Skin of body (tissue), 2 donors: Measurements from ENCODE around the gene ZFHX2. TPM values are rescaled to one million over a fixed set of nuclear protein-coding genes. Genes with fewer than 3 reads are reported as not detected.
A peak's percentile ranks its signal among the peaks of the same experiment; 100 is the strongest.

Source experiments
- DNase-seq: peaks from one replicate; lab custom pipeline; 2025; lab: John Stamatoyannopoulos, UW
- total RNA-seq: library from RNA; depleted of rRNA; stranded (reverse); fragments of >200 nt; gene quantifications from one replicate; pipeline ENCODE4 v1.2.3, GENCODE V29; 2014

ZFHX2 gene
- total RNA-seq, 1 donor from 2014 or later, result 0.39 TPM

DNA sequence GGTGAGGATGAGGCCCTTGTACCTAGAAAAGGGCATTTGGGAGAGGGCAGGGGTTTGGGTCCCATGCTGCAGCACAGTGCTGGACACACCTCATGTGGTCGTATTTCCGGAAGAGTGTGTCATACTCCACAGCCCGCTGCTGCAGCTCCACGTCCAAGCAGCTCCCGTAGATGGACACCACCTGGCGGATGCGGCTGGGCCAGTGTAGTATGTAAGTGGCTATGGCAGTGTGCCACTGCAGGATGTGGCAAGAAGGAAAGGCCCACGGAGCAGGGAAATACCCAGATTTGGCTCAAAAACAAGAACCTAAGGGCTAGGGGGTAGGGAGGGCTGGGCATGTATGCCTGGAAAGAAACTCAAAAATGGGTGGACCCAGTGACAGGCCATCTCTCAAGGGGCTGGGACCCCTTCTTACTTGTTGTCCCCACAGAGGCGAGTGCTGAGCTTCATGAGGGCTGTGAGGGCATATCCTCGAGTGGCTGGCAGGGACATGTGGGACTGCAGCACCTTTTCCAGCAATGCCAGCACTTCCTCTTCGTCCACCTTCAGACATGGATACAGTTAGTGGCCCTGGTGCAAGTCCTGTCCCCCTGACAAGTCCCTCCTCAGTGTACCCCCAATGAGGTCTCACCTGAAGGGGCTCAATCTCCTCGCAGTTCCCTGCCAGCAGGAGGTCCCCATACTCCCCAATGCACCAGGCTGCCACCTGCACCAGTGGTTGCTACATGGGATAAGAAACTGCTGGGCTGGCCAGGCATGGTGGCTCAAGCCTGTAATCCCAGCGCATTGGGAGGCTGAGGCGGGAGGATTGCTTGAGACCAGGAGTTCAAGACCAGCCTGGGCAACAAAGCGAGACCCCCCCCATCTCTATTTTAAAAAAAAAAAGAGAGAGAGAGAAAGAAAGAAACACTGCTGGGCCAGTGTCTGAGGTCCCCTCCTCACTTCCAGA lies 10.6 kb upstream of the ZFHX2 start:
- DNase-seq, result no peak

GRCh38 chr14:23561259-23561658 lies 9.7 kb upstream of the ZFHX2 start:
- DNase-seq, result no peak

DNA sequence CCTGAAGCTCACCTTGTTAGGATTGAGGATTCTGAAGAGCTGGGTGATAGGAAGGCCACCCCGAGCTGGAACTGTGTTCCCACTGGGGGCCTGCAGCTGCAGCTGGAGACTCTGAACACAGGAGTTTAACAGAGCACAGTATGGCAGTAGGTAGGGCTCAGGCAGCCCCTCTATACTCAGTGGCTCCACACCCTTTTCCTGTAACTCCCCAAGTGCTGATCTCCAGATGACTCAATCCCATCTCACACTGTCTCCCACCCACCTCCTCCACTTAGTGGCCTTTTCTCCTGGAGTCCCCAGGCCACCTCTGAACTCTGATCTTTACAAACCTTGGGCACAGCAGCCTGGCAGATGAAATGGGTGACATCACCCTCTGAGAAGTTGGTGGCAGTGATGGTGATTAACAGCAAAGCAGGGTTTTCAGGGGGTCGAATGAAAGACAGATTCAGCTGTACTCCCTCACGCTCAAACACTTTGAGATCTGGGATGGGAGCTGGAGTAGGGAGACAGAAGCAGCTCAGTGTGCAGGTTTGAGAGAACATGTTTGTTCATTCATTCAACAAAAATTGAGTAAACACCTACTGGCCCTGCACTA lies 8.5 kb upstream of the ZFHX2 start:
- no peak for DNase-seq

- no peak for DNase-seq
Measured at GRCh38 chr14:23559010-23559925, 7.7 kb upstream of the ZFHX2 start.

DNA sequence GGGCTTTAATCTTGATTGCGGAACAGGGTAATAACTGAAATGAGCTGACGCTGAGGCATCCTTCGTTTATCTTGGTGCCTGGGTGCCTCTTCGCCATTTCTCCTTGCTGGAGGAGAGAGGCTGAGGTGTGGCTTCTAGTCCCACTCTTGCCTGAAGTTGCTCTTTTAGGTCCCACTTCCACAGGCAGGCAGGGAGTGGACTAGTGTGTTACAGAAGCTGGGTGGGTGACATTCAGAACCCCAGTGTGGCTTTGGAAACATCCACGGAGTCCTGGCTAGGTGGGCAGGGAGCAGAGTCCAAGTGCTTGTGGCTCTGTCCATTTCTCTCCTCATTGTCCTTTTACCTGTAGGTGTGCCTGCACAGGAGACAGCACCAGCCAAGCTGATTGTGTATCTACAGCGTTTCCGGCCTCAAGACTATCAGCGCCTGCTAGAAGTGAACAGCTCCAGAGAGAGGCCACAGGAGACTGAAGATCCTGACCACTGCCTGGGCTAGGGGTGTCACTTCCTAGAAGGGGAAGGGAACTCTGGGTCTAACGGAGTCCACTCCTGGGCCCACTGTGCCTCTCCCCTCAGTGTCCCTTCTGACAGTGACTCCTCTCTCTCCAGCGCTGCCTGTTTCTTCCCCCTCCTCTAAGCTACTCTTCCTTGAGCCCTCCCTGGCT lies 6.9 kb upstream of the ZFHX2 start:
- DNase-seq, result no peak

DNA sequence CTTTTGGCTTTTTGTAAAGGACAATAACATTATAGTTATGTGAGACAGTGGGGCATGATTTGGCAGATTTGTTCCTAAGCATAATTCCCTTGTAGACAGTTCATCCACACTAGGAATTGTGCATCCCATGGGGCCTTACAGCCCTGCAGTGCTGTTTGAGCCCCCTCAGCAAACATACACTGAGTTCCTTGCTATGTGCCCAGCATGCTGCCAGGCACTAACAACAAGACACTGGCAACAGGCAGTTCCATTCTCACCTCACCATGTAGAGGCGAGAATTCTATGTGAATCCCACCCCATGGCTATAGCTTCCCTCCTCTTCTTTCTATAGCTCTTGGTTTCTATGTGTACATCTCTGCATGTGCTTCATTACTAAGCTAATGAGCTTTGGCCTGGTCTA lies 6.4 kb upstream of the ZFHX2 start:
- DNase-seq, result no peak

DNA sequence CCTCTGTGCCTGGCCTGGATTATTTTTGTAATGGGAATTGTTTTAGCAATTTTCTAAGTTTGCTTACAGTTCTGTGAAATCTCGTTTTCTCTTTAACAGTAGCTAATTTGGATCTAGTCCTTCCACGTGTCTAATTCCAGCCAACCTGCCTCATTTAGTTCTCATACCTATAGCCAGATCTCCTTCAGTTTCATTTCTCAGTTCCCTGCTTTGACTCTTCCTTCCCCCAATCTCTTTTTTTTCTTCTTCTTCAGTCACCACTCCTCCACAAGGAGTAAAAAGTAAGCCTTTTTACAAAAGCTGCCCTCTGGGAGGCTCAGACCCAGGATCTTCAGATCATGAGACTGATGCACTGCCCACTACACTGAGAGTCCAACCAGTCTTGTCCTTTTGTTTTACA lies 6.0 kb upstream of the ZFHX2 start:
- DNase-seq, result no peak

- DNase-seq, result no peak
Measured at GRCh38 chr14:23556700-23557440, 5.3 kb upstream of the ZFHX2 start.

- peak; percentile 77 for DNase-seq
Measured at GRCh38 chr14:23555882-23556699, 4.5 kb upstream of the ZFHX2 start, which contains the start of gene THTPA. Gene THTPA, plus strand, starts transcription at chr14:23556271. Its CDS starts 487 bp downstream, at chr14:23556758.

- no peak for DNase-seq
Measured at GRCh38 chr14:23555533-23555881, 3.9 kb upstream of the ZFHX2 start.

DNA sequence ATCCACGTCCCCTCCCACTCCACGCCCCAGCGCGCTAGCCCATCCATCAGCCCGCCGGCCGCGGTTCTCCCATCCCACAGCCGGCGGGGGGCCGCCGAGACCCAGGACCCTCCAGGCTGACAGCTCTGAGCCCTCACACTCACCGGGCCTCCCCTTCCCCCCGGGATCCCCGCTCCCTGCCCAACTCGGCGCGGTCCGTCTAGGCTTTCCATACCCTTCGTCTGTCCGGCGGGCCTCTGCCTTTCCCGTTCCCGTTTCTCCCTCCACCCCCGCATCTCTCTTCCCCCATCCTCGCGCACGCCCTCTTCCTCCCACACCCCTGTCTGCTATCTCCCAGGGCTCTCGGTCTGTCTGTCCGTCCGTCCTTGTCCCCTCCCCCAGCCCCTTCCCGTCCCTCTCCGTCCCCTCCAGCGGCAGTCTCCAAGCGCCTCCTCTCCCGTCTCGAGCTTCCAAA lies 726 bp downstream of the ZFHX2 start:
- DNase-seq, result no peak

GRCh38 chr14:23550131-23550811 lies 1.3 kb downstream of the ZFHX2 start:
- no peak for DNase-seq

DNA sequence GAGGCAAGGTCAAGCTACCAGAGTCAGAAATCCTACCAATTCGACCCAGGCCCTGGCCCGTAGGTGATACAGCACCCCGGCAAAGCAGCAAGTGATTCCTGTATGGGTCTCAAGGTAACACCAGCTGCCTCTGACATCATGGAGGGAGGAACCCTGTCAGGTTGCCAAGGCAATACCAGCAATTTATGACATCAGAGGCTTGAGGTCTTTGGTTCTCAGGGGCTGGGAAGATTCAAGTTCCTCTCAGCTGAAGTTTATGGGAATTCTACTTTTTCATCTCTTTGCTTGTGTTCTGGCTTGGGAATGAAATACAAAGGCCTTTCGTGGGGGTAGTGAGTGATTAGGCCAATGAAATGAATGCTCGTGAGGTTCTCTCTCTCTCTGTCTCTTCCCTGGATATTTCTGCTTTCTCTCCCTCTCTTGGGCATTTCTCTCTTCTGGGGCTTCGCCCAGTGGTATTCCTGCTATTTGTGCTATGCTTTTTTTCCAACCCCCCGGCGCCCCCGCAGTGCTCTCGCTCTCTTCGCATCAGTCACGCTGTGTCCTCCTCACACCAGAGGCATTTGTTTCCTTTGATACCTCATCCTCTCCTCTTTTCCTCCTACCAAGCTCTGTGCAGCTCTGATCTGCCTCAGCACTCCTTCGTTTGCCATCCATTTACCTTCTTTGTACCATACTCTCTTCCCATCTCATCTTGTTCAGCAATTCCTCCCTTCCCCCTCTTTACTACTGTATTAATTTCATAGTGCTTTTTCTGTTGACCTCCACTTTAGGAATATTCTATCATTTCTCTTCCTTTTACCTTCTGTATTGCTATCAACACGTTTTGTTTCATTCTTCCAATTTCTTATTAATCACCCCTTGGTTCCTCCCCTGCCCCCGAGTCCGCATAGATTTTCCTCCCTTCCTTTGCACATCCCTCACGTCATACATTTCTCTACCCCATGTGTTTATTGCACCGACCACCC lies 2.9 kb downstream of the ZFHX2 start:
- DNase-seq, result no peak

- no peak for DNase-seq
Measured at GRCh38 chr14:23547924-23548323, 3.6 kb downstream of the ZFHX2 start.

DNA sequence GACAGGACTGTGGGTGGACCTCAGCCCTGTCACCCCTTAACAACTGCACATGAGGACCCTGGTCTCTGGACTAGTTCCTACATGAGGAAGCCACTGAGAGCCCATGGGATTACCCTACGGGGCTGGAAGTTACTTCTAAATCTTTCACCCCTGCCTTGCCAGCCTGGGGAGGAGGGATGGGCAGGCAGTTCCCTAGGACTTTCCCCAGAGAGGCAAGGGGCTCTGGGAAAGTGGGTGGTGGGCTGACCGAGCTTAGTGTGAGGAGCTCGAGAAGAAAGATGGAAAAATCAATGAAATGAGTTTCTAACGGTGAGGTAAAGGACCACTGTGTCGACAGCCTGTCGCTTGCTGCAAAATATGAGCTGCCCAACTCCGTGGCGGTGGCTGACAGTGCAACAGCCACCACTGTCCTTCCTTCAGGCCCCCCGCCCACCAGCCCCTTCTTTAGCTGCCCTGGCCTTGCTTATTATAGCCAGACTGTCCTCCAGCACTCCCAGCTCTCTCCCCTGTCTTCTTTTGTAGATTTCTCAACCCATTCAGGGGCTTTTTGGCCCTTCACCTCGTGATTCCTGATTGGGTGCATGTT lies 5.0 kb downstream of the ZFHX2 start:
- DNase-seq, result no peak

GRCh38 chr14:23545740-23546365 lies 5.7 kb downstream of the ZFHX2 start:
- DNase-seq, result no peak
